Suprapubic skin (tissue), 4 donors: ENCODE results near the gene STARD13. TPM values are rescaled to one million over a fixed set of nuclear protein-coding genes. Genes with fewer than 3 reads are reported as not detected.

Experiments
- DNase-seq, 2 donors: peaks; one replicate each; pipeline ENCODE4 v3.0.0-alpha.2; 2019; ENCODE audit warnings: low spot score in 2 of 2
- H3K27ac ChIP-seq: fragments of 200-600 bp; sonication (generic); one replicate; pipeline ENCODE4 v1.5.1; 2019
- H3K27me3 ChIP-seq: fragments of 200-600 bp; sonication (generic); one replicate; pipeline ENCODE4 v1.5.1; 2019
- H3K36me3 ChIP-seq: fragments of 200-600 bp; sonication (generic); one replicate; pipeline ENCODE4 v1.5.1; 2019
- H3K4me1 ChIP-seq: fragments of 200-600 bp; sonication (generic); one replicate; pipeline ENCODE4 v1.5.1; 2019
- H3K4me3 ChIP-seq: fragments of 200-600 bp; sonication (generic); one replicate; pipeline ENCODE4 v1.5.1; 2019; ENCODE audit warnings: mild to moderate bottlenecking
- H3K9me3 ChIP-seq: fragments of 200-600 bp; sonication (generic); one replicate; pipeline ENCODE4 v1.5.1; 2019
- EP300 ChIP-seq: sonication (generic); formaldehyde crosslinking; IDR thresholded peaks from one replicate; pipeline ENCODE4 v1.6.1; 2017; ENCODE audit warnings: antibody characterized with exemption
- POLR2A ChIP-seq, 2 donors: fragments of 450-650 bp; IDR thresholded peaks; one replicate each; pipeline ENCODE4 v1.6.1; 2017; ENCODE audit warnings: antibody characterized with exemption in 2 of 2, mild to moderate bottlenecking in 2 of 2, moderate library complexity in 2 of 2
- POLR2AphosphoS5 ChIP-seq, 3 donors: sonication (generic); formaldehyde crosslinking; IDR thresholded peaks; one replicate each; pipeline ENCODE4 v1.6.1; 2017; ENCODE audit warnings: antibody characterized with exemption in 3 of 3
- WGBS: methylation state at CpG from one replicate; pipeline ENCODE4 v1.1.5; 2018; 5-methylcytosine and 5-hydroxymethylcytosine counted together
- total RNA-seq, 4 donors: library from RNA; depleted of rRNA; stranded (reverse); fragments of >200 nt; gene quantifications; one replicate each; pipeline ENCODE4 v1.1.0, GENCODE V29; 2016
- TF ChIP-seq, protein P1 (sequence below), 2 donors: fragments of 200-600 bp in 1 of 2; fragments of 450-650 bp in 1 of 2; sonication (generic) in 1 of 2; IDR thresholded peaks; one replicate each; pipeline ENCODE4 v1.5.1; 2016 to 2019; ENCODE audit warnings: antibody characterized with exemption in 2 of 2, mild to moderate bottlenecking in 1 of 2, moderate library complexity in 1 of 2

The STARD13 gene
- total RNA-seq, 4 donors from 2014 or later, result 7.9 to 31.4 (median 15.9) TPM

- Histone ChIP-seq H3K4me1 (peaks cover 52% of the 10 kb centered on the region), H3K9me3 (no peaks in the 10 kb centered on the region), H3K4me3 (no peak overlapping the region), H3K36me3 (no peaks in the 10 kb centered on the region), H3K27me3 (no peaks in the 10 kb centered on the region), H3K27ac (peak overlapping the region; percentile 66)
- DNase-seq, result no peak
- TF ChIP-seq, protein P1, sequence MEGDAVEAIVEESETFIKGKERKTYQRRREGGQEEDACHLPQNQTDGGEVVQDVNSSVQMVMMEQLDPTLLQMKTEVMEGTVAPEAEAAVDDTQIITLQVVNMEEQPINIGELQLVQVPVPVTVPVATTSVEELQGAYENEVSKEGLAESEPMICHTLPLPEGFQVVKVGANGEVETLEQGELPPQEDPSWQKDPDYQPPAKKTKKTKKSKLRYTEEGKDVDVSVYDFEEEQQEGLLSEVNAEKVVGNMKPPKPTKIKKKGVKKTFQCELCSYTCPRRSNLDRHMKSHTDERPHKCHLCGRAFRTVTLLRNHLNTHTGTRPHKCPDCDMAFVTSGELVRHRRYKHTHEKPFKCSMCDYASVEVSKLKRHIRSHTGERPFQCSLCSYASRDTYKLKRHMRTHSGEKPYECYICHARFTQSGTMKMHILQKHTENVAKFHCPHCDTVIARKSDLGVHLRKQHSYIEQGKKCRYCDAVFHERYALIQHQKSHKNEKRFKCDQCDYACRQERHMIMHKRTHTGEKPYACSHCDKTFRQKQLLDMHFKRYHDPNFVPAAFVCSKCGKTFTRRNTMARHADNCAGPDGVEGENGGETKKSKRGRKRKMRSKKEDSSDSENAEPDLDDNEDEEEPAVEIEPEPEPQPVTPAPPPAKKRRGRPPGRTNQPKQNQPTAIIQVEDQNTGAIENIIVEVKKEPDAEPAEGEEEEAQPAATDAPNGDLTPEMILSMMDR (IDR thresholded peaks at IDR 0.05), result no peak
- TF ChIP-seq POLR2A (IDR thresholded peaks at IDR 0.05) (no peak), POLR2AphosphoS5 (IDR thresholded peaks at IDR 0.05) (no peak), EP300 (no peak)
- WGBS, result 70% methylated on average over 3 of the region's 3 CpGs
These were observed 68.3 kb downstream of the STARD13 start for GRCh38 chr13:33217256-33217655.

- 39% methylated on average over 6 of the region's 6 CpGs for WGBS
- TF ChIP-seq POLR2AphosphoS5 (IDR thresholded peaks at IDR 0.05) (no peak), POLR2A (IDR thresholded peaks at IDR 0.05) (no peak), EP300 (no peak)
- TF ChIP-seq, protein P1 (IDR thresholded peaks at IDR 0.05), result no peak
- H3K9me3 ChIP-seq, result no peaks in the 10 kb centered on the region
- peaks cover 49% of the 10 kb centered on the region for H3K4me1 ChIP-seq
- no peaks in the 10 kb centered on the region for H3K36me3 ChIP-seq
- H3K27me3 ChIP-seq, result no peaks in the 10 kb centered on the region
- peak overlapping the region; percentile 83 for H3K27ac ChIP-seq
- H3K4me3 ChIP-seq, result peak overlapping the region; percentile 12
- no peak for DNase-seq
These were observed 71.8 kb downstream of the STARD13 start for GRCh38 chr13:33213797-33214196.

GRCh38 chr13:33213024-33213768 is 72.4 kb downstream of the STARD13 start:
- H3K9me3 ChIP-seq, result no peaks in the 10 kb centered on the region
- H3K4me1 ChIP-seq, result peaks cover 49% of the 10 kb centered on the region
- no peak for DNase-seq
- H3K4me3 ChIP-seq, result no peak overlapping the region
- H3K27me3 ChIP-seq, result no peaks in the 10 kb centered on the region
- no peaks in the 10 kb centered on the region for H3K36me3 ChIP-seq
- 62% methylated on average over 6 of the region's 6 CpGs for WGBS
- peak overlapping the region; percentile 83 for H3K27ac ChIP-seq
- no peak for TF ChIP-seq POLR2AphosphoS5 (IDR thresholded peaks at IDR 0.05)
- no peak for TF ChIP-seq EP300
- no peak for TF ChIP-seq POLR2A (IDR thresholded peaks at IDR 0.05)
- TF ChIP-seq, protein P1 (IDR thresholded peaks at IDR 0.05), result no peak

DNA sequence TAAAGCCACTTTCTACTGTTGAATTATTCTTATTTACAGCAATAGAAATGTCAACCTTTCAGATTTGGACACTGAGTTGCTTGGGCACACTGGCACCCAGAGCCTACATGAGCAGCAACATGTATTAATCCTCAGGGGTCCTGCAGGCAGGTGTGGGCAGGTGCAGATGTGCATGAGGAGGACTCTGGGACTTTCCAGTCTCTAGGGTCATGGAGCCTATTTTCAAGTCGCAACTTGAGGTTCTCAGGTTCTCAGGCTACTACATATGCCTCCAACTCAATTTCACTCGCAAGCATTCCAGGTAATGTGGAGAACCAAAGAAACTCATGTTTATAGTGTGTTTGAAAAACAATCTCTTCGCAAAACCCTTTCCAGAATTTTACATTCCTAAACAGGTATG is 73.2 kb downstream of the STARD13 start:
- TF ChIP-seq POLR2A (IDR thresholded peaks at IDR 0.05) (no peak), EP300 (no peak), POLR2AphosphoS5 (IDR thresholded peaks at IDR 0.05) (no peak)
- TF ChIP-seq, protein P1 (IDR thresholded peaks at IDR 0.05), result no peak
- H3K27ac ChIP-seq, result peak overlapping the region; percentile 83

GRCh38 chr13:33210090-33210489 is 75.5 kb downstream of the STARD13 start:
- no peaks in the 10 kb centered on the region for H3K36me3 ChIP-seq

More for the DNA sequence above, 73.2 kb downstream of the STARD13 start:
- H3K27me3 ChIP-seq, result no peaks in the 10 kb centered on the region
- H3K36me3 ChIP-seq, result no peaks in the 10 kb centered on the region
- H3K4me1 ChIP-seq, result peaks cover 49% of the 10 kb centered on the region
- DNase-seq, result no peak
- 79% methylated on average over 3 of the region's 3 CpGs for WGBS
- H3K9me3 ChIP-seq, result no peaks in the 10 kb centered on the region
- no peak overlapping the region for H3K4me3 ChIP-seq

More at GRCh38 chr13:33210090-33210489, 75.5 kb downstream of the STARD13 start:
- Histone ChIP-seq H3K4me3 (no peak overlapping the region), H3K9me3 (no peaks in the 10 kb centered on the region), H3K27me3 (no peaks in the 10 kb centered on the region), H3K4me1 (peaks cover 65% of the 10 kb centered on the region), H3K27ac (no peak overlapping the region)
- TF ChIP-seq, protein P1 (IDR thresholded peaks at IDR 0.05), result no peak
- TF ChIP-seq POLR2AphosphoS5 (IDR thresholded peaks at IDR 0.05), result no peak
- TF ChIP-seq EP300, result no peak
- no peak for TF ChIP-seq POLR2A (IDR thresholded peaks at IDR 0.05)
- 69% methylated on average over 2 of the region's 2 CpGs for WGBS
- no peak for DNase-seq
